Adrenal gland (tissue), 5 donors: ENCODE results near the gene FAM228B.

Experiments used
- CTCF ChIP-seq, 6 experiments: fragments of 450-650 bp in 4 of 6; fragments of 200-600 bp in 2 of 6; sonication (generic) in 1 of 6; IDR thresholded peaks; 1 replicate in 5 of 6; 2 replicates in 1 of 6; pipeline versions ENCODE4 v1.5.1 to v1.8.0; 2016 to 2021; ENCODE audit warnings: antibody characterized with exemption in 6 of 6, mild to moderate bottlenecking in 2 of 6, moderate library complexity in 1 of 6
- POLR2A ChIP-seq, 2 donors: fragments of 450-650 bp; IDR thresholded peaks; one replicate each; pipeline ENCODE4 v1.6.1; 2017; ENCODE audit warnings: antibody characterized with exemption in 2 of 2, mild to moderate bottlenecking in 2 of 2, moderate library complexity in 1 of 2
- donor health status: DM: no; HTN: no; CAD: no.

GRCh38 chr2:24189551-24189950 lies 66.3 kb downstream of the FAM228B start:
- TF ChIP-seq CTCF (IDR thresholded peaks at IDR 0.05): no peak
- no peak for TF ChIP-seq POLR2A (IDR thresholded peaks at IDR 0.05)
